ENCODE measurements around the gene EIF3I.
A peak's percentile ranks its signal among the peaks of the same experiment; 100 is the strongest.

EIF3I gene

GRCh38 chr1:32198237-32199042 is 23.8 kb upstream of the EIF3I start:
- DNase-seq (ENCODE audit: low read depth), result no peak

GRCh38 chr1:32199043-32199716 is 23.0 kb upstream of the EIF3I start:
- no peak for DNase-seq (ENCODE audit: low read depth)

DNA sequence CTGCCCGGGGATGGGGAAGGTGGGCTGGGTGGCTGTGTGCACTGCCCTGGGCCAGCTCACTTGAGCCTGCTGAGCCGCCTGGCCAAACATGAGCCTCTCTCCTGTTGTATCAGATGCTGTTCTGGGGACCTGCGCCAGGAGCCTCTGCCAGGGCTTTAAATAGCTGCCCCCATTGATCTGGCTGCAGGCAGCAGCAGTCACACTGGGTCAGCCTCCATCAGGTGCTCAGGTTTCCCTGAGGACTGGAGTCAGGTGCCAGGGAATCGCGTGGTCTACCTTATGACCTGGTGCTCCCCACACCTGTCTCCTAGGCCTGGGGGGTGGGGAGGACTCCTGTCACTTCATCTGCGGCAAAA is 22.5 kb upstream of the EIF3I start:
- no peak for DNase-seq (ENCODE audit: low read depth)

GRCh38 chr1:32200226-32201010 is 21.8 kb upstream of the EIF3I start, which contains the start of gene CCDC28B:
Gene CCDC28B, plus strand, starts transcription at chr1:32200595. Its CDS starts 1,341 bp downstream, at chr1:32201936.
- DNase-seq (ENCODE audit: low read depth), result peak; percentile 82

GRCh38 chr1:32201011-32201855 is 21.0 kb upstream of the EIF3I start:
- peak; percentile 72 for DNase-seq (ENCODE audit: low read depth)

- DNase-seq (ENCODE audit: low read depth), result no peak
Measured at GRCh38 chr1:32204943-32205361, 17.3 kb upstream of the EIF3I start.

DNA sequence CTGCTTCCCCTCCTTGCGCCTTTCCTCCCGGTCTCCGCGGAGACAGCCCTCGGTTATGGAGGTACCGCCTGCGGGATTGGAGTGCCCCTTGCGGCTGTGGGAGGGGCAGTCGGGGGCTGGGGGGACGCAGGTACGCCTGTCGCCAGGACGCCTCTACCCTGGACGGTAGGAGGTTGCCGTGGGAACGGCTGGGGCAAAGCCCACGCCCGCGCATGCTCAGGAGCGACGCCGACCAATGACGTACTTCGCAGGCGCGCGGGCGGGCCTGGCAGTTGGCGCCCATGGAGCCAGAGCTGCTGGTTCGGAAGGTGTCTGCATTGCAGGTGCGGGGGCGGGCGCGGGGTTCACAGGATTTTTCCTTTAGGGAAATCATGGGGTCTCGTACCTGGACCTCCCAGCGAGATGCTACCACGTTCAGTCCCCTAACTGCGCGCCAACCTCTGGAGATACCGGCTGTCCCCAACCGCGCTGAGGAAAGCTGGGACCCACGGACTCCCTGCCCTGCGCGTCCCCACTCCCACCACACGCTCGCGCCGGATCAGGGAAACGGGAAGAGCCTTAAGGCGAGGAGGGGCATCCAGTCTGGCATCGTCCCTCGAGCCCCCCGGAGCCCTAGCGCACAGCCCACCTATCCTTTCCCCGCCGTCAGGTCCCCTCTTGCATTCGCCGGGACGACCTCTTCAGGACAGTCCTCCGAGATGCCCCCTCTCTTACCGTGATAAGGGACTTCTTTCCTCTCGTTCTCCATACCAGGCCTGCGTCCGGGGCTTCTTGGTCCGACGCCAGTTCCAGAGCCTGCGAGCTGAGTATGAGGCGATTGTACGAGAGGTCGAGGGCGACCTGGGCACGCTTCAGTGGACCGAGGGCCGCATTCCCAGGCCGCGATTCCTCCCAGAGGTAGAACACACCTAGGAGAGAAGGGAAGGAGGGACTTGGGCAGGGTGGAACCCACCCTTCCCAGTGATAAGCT is 16.5 kb upstream of the EIF3I start, which contains the start of gene IQCC:
TSS of gene IQCC (plus strand) at position 271 of the 970 bp plus-strand sequence. CDS start at position 282, 11 bp downstream.
- DNase-seq (ENCODE audit: low read depth), result peak; percentile 80

DNA sequence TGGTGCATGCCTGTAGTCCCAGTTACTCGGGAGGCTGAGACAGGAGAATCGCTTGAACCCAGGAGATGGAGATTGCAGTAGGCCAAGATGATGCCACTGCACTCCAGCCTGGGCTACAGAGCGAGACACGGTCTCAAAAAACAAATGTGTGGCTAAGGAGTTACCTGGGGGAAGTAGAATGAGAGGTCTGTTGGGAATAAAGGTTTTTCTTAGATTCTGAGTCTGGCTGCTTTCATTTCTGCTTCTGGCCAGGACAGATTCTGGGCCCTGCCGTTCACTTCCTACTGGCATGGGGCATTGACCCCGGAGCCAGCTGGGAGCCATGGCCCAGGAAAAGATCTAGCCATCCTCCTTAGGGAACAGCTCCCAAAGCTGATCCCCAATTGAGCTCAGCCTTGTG is 13.7 kb upstream of the EIF3I start:
- no peak for DNase-seq (ENCODE audit: low read depth)

- DNase-seq (ENCODE audit: low read depth), result peak; percentile 50
Measured at GRCh38 chr1:32208891-32209328, 13.3 kb upstream of the EIF3I start, which contains the start of gene DCDC2B. Gene DCDC2B, plus strand, starts transcription at chr1:32209089. Its CDS starts 5 bp downstream, at chr1:32209094.

DNA sequence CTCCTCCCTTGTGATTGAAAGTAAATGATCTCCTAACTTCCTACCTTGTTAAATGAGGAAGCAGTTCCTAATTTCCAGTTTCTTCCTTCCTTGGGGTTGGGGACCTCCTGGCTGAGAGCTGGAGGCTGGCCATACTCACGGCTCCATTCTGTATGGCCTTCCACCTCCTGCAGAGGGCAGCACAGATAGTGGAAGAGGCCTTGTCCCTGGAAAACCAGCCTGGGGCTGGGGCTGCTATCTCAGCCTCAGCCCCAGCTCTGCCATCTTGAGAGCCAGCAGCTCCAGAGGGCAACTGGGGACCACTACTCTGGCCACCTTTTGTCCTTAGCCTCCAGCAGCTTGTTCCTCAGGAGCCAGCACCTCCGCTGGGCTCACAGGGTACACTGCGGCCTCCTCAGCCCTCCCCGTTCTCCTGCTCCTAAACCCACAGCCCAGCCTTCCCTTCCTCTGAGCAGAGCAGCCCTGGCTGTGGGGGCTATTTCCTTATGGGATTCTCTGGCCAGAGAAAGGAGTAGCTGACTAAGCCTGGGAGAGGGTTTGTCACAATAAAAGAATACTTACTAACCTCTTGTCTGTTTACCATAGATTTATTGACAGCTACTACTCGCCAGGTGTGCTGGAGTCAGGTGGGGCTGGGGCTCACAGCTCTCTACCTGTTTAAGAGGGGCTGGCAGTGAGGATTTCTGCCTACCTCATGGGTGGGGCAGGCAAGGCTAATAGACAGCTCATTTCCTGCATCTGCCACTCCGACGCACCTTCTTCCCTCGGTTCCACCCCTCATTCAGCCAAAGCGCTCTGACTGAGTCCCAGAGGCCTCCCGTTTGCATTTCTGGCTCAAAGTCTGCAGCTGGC is 6.4 kb upstream of the EIF3I start:
- DNase-seq (ENCODE audit: low read depth), result peak; percentile 78

GRCh38 chr1:32216566-32216965 is 5.6 kb upstream of the EIF3I start:
- no peak for DNase-seq (ENCODE audit: low read depth)

DNA sequence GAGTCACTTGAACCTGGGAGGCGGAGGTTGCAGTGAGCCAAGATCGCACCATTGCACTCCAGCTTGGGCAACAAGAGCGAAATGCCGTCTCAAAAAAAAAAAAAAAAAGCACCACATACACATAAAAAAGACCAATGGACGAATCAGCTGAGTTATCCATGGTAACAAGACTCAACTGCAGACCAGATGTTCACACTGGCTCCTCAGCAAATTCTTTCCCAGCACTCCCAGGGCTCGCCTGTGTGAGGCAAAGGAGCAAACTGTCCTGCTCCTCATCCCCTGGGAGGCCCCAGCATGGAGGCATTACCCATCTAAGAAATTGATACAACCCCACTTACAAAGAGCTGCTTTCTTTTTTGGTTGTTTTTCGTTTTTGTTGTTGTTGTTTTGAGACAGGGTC is 3.2 kb upstream of the EIF3I start:
- DNase-seq (ENCODE audit: low read depth), result no peak

- DNase-seq (ENCODE audit: low read depth), result no peak
Measured at GRCh38 chr1:32220746-32221580, 1.2 kb upstream of the EIF3I start.

- no peak for DNase-seq (ENCODE audit: low read depth)
Measured at GRCh38 chr1:32221581-32221979, 627 bp upstream of the EIF3I start.

DNA sequence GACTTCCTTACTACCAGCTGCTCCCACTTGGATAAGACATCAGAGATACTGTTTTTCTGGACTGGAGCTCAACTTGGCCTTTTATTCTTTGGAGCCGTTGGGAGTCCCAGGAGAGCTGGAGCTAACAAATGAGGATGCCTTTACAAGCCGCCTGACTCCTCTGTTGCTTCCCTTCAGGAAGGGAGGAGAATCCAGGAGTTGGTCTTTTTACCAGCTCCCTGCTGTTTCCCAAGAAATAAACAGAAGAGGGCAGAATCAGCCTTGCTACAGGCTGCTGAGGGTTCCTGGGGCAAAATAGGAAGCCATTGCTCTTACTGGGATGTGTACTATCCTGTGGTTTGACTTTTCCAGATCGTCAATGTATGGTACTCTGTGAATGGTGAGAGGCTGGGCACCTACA is 1.5 kb downstream of the EIF3I start:
- DNase-seq (ENCODE audit: low read depth), result no peak

DNA sequence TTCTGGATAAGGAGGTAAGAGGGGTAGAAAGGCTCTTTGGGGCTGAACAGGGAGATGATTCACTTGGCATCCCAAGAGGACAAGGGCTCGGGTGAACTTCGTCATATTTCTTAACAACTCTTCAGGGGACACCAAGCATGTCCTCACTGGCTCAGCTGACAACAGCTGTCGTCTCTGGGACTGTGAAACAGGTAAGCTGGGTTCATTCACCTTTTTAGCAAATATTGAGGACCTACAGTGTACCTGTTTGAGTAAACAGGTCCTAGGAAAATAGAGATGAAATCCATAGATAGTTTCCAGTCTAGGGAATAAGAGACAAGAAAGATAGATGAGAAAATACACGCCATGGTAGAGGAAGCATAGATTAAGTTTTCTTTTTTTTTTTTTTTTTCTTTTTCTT is 2.1 kb downstream of the EIF3I start:
- no peak for DNase-seq (ENCODE audit: low read depth)

DNA sequence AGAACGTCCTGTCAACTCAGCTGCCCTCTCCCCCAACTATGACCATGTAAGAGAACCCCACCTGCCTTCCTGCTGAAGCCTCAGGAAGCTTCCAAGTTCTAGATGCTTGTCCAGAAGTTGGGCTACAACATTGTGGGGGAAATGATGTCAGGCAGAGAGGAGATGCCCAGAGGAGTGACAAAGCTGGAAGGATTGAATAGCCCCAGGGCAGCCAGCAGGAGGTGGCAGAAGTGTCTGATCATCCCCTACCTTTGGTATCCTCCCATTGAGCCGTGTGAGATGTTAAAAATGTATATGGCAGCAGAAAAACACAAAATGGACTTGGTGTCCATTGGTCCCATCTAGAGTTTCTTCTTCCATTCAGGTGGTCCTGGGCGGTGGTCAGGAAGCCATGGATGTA is 6.6 kb downstream of the EIF3I start:
- DNase-seq (ENCODE audit: low read depth), result peak; percentile 26

GRCh38 chr1:32231843-32232432 is 9.7 kb downstream of the EIF3I start:
- no peak for DNase-seq (ENCODE audit: low read depth)
